IMR-90 (cell line): ENCODE results near the gene CD248. TPM values are rescaled to one million over a fixed set of nuclear protein-coding genes. Genes with fewer than 3 reads are reported as not detected.

ENCODE experiments used
- ATAC-seq: fragments of 200-7000 bp; cut with Tn5 transposase; 2 replicates; pipeline ENCODE4 v1.9.1; 2020; ENCODE audit warnings: low read depth, mild to moderate bottlenecking, moderate library complexity
- BruUV-seq: library from RNA; stranded (reverse); fragments of 400-500 nt; replicated peaks from 2 replicates; lab custom pipeline; 2021; lab: Mats Ljungman, UMichigan
- CTCF ChIA-PET: fragments of 300-600 bp; formaldehyde crosslinking; extraction: SDS; loops from one replicate; lab custom pipeline; 2021; ENCODE audit warnings: antibody characterized with exemption; lab: Yijun Ruan, JAX
- POLR2A ChIA-PET: fragments of 300-600 bp; sonication (Branson Sonifier 250); formaldehyde crosslinking; loops from one replicate; lab custom pipeline; 2022; ENCODE audit warnings: antibody characterized with exemption; ENCODE audit not compliant: unreplicated experiment; lab: Charles Lee
- DNase-seq: peaks from one replicate; pipeline ENCODE4 v3.0.0; 2013
- H2AFZ ChIP-seq: replicated peaks from 2 replicates; pipeline ENCODE3; 2013; ENCODE audit warnings: low read length, mild to moderate bottlenecking; ENCODE audit not compliant: poor library complexity
- H2AK5ac ChIP-seq: 2 replicates; pipeline ENCODE4 v1.6.1; 2013; ENCODE audit warnings: low read depth, low read length, inconsistent platforms
- H2AK9ac ChIP-seq: replicated peaks from 2 replicates; pipeline ENCODE3; 2013; ENCODE audit warnings: mild to moderate bottlenecking, low read depth, low read length, moderate library complexity; ENCODE audit not compliant: poor library complexity
- H2BK120ac ChIP-seq: 2 replicates; pipeline ENCODE4 v1.6.1; 2013; ENCODE audit warnings: low read depth, low read length, inconsistent platforms
- H2BK15ac ChIP-seq: 3 replicates; pipeline ENCODE4 v1.6.1; 2013; ENCODE audit warnings: low read depth, low read length, inconsistent platforms
- H2BK20ac ChIP-seq: 2 replicates; pipeline ENCODE4 v1.6.1; 2013; ENCODE audit warnings: low read depth, mild to moderate bottlenecking, inconsistent platforms, low read length, moderate library complexity
- H2BK5ac ChIP-seq: 2 replicates; pipeline ENCODE4 v1.6.1; 2013; ENCODE audit warnings: mild to moderate bottlenecking, low read depth, low read length, inconsistent platforms; ENCODE audit not compliant: poor library complexity, severe bottlenecking
- H3K14ac ChIP-seq: replicated peaks from 2 replicates; pipeline ENCODE4 v1.6.1; 2013; ENCODE audit warnings: low read depth, low read length, inconsistent platforms
- H3K18ac ChIP-seq: 2 replicates; pipeline ENCODE4 v1.6.1; 2013; ENCODE audit warnings: low read depth, low read length, control low read depth
- H3K23ac ChIP-seq: 2 replicates; pipeline ENCODE4 v1.6.1; 2013; ENCODE audit warnings: low read depth, low read length, inconsistent platforms
- H3K27ac ChIP-seq: 2 replicates; pipeline ENCODE4 v1.5.1; 2013; ENCODE audit warnings: mild to moderate bottlenecking, control low read depth, low read length; ENCODE audit not compliant: insufficient read depth
- H3K27me3 ChIP-seq: 2 replicates; pipeline ENCODE4 v1.6.1; 2013; ENCODE audit warnings: low read length; ENCODE audit not compliant: control insufficient read depth, insufficient read depth
- H3K36me3 ChIP-seq: 2 replicates; pipeline ENCODE4 v1.6.1; 2013; ENCODE audit warnings: low read length, mixed read lengths; ENCODE audit not compliant: control insufficient read depth, insufficient read depth
- H3K4ac ChIP-seq: 2 replicates; pipeline ENCODE4 v1.6.1; 2013; ENCODE audit warnings: low read depth, low read length, inconsistent platforms
- H3K4me1 ChIP-seq: 2 replicates; pipeline ENCODE4 v1.6.1; 2013; ENCODE audit warnings: low read length, mixed read lengths; ENCODE audit not compliant: control insufficient read depth, insufficient read depth
- H3K4me2 ChIP-seq: 2 replicates; pipeline ENCODE4 v1.6.1; 2013; ENCODE audit warnings: low read depth, mild to moderate bottlenecking, control low read depth, low read length, moderate library complexity
- H3K4me3 ChIP-seq: 2 replicates; pipeline ENCODE4 v1.5.1; 2013; ENCODE audit warnings: low read depth, mild to moderate bottlenecking, control low read depth, low read length, moderate library complexity; ENCODE audit not compliant: insufficient read depth
- H3K56ac ChIP-seq: 2 replicates; pipeline ENCODE4 v1.6.1; 2013; ENCODE audit warnings: low read length, inconsistent platforms; ENCODE audit not compliant: insufficient read depth; ENCODE audit errors: extremely low read depth
- H3K79me1 ChIP-seq, 2 experiments: 2 replicates each; pipeline ENCODE4 v1.6.1; 2013; ENCODE audit warnings: low read length in 2 of 2, inconsistent platforms in 1 of 2, low read depth in 1 of 2
- H3K9ac ChIP-seq: 2 replicates; pipeline ENCODE4 v1.6.1; 2013; ENCODE audit warnings: low read depth, low read length, control low read depth
- H3K9me1 ChIP-seq: 2 replicates; pipeline ENCODE4 v1.6.1; 2013; ENCODE audit warnings: low read length, inconsistent platforms; ENCODE audit not compliant: insufficient read depth
- H3K9me3 ChIP-seq: 2 replicates; pipeline ENCODE4 v1.6.1; 2013; ENCODE audit warnings: low read length; ENCODE audit not compliant: control insufficient read depth, insufficient read depth
- H4K20me1 ChIP-seq: 2 replicates; pipeline ENCODE4 v1.6.1; 2013; ENCODE audit warnings: low read length, inconsistent platforms; ENCODE audit not compliant: insufficient read depth
- H4K5ac ChIP-seq: 2 replicates; pipeline ENCODE4 v1.6.1; 2013; ENCODE audit warnings: mild to moderate bottlenecking, low read depth, low read length, control low read depth
- H4K8ac ChIP-seq, 2 experiments: 2 replicates each; pipeline ENCODE4 v1.6.1; 2013; ENCODE audit warnings: low read depth in 2 of 2, low read length in 2 of 2, control low read depth in 1 of 2, inconsistent platforms in 1 of 2
- H4K91ac ChIP-seq: 2 replicates; pipeline ENCODE4 v1.6.1; 2013; ENCODE audit warnings: low read depth, low read length, inconsistent platforms; ENCODE audit not compliant: insufficient read depth
- BHLHE40 ChIP-seq: fragments of 150-350 bp; IDR thresholded peaks from 2 replicates; pipeline ENCODE4 v1.6.1; 2016; ENCODE audit warnings: mild to moderate bottlenecking, low read depth, low read length
- MAFK ChIP-seq: IDR thresholded peaks from 2 replicates; pipeline ENCODE4 v1.6.1; 2012; ENCODE audit warnings: low read depth, low read length, improper control_type of control experiment
- MAZ ChIP-seq: IDR thresholded peaks from 2 replicates; pipeline ENCODE4 v1.6.1; 2012; ENCODE audit warnings: low read depth, mild to moderate bottlenecking, low read length, improper control_type of control experiment, moderate library complexity, borderline replicate concordance
- MXI1 ChIP-seq: IDR thresholded peaks from 2 replicates; pipeline ENCODE4 v1.6.1; 2012; ENCODE audit warnings: low read depth, mild to moderate bottlenecking, low read length, moderate library complexity, borderline replicate concordance
- RFX5 ChIP-seq: IDR thresholded peaks from 2 replicates; pipeline ENCODE4 v1.8.0; 2012; ENCODE audit warnings: low read depth, mild to moderate bottlenecking, low read length, moderate library complexity
- WGBS, 2 experiments: methylation state at CpG; one replicate each; pipeline versions ENCODE4 v1.1.5 to v1.1.7; 2013; ENCODE audit warnings: missing lambda C conversion rate in 2 of 2; ENCODE audit not compliant: insufficient read length in 1 of 2; ENCODE audit errors: extremely low coverage in 2 of 2; 5-methylcytosine and 5-hydroxymethylcytosine counted together
- dilution Hi-C: fragments of 300-500 bp; cut with HindIII; formaldehyde crosslinking; loops from one replicate; pipeline ENCODE4 v1.14.3; 2018; ENCODE audit warnings: low sequenced_read_pairs; ENCODE audit not compliant: unreplicated experiment
- in situ Hi-C: fragments of 300-500 bp; cut with MboI; formaldehyde crosslinking; loops from 3 replicates; pipeline ENCODE4 v1.14.3; 2019; ENCODE audit warnings: low sequenced_read_pairs, inconsistent platforms, mixed read lengths
- intact Hi-C: fragments of 100-400 bp; cut with micrococcal nuclease; formaldehyde crosslinking; loops from 2 replicates; pipeline ENCODE4 v1.10.0; 2022
- polyA plus RNA-seq, 3 experiments: library from polyadenylated mRNA; depleted of rRNA; stranded (reverse); fragments of >200 nt; gene quantifications; 2 replicates each; pipeline ENCODE4 v1.2.3, GENCODE V29; 2012; ENCODE audit warnings: low replicate concordance in 1 of 3
- total RNA-seq: library from RNA; depleted of rRNA; stranded (reverse); fragments of >200 nt; gene quantifications from 2 replicates; pipeline ENCODE4 v1.2.3, GENCODE V29; 2012
- TF ChIP-seq, protein P1 (sequence below): fragments of 150-350 bp; IDR thresholded peaks from 2 replicates; pipeline ENCODE4 v1.6.1; 2016; ENCODE audit warnings: low read depth, mild to moderate bottlenecking, low read length, moderate library complexity, borderline replicate concordance
- TF ChIP-seq, protein P2 (sequence below): conservative IDR thresholded peaks from 2 replicates; pipeline ENCODE4 v1.5.1; 2012; ENCODE audit warnings: mild to moderate bottlenecking, low read depth, low read length, improper control_type of control experiment

The CD248 gene
- total and polyA plus RNA-seq, 2 of the 4 experiments (the other 2 are of a cell fraction) = 19.5 to 223 TPM

DNA sequence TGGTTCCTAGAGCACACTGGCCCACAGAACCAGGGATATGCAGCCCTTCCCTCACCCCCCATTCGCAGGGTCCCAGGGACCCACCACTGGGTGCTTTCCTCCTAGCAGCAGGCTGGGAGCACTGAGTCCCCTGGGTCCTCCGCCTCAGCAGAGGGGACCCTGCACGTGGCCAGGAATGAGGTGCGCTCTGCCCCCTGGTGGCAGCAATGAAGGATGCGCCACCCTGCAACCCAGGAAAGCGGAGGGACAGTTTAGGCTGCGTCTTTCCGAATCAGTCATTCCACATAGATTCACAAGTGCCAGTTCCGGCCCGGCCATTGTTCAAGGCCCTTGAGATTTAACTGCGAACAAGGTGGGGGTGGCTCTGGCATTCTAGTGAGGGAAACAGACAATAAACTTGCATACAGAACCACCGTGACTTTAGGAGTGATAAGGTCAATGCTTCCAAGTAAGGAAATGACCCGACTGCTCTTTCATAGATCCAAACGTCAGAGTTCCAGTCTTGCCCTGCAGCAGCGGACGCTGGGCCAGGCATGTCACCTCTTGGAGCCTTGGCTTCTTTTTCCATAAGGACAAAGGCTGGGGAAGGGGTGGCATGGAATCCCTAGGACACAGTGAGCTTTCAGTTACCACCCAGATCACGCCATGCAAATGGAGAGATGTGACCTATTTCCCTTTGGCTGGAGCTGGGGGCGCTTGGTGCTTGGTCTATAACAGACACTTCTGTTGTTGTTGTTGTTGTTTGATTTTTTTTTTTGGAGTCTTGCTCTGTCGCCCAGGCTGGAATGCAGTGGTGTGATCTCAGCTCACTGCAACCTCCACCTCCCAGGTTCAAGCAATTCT, 11.7 kb upstream of the CD248 start (continued):
- peak; percentile 84 for TF ChIP-seq BHLHE40
- no peak for TF ChIP-seq MAFK
- TF ChIP-seq MAZ = peak; percentile 19; the same call in 1 of the 2 replicates

GRCh38 chr11:66328031-66328301, 11.1 kb upstream of the CD248 start:
- intact Hi-C loops (loop anchor here (1.0 kb wide), 3 partner anchors 16 to 106 kb away; partner anchors contain the start of gene YIF1A), in situ Hi-C loops (no loop called here), dilution Hi-C loops (no loop called here)
- H2BK5ac ChIP-seq = peak overlapping the region; percentile 100
- H3K79me1 ChIP-seq = peaks cover 0 to 42% of the 10 kb centered on the region in 2 experiments; a peak in 3 of 4 replicates
- H3K9me3 ChIP-seq = no peaks in the 10 kb centered on the region
- H3K4me2 ChIP-seq = no peak overlapping the region
- peak overlapping the region; percentile 81 to 100 for H4K8ac ChIP-seq
- H3K4me3 ChIP-seq = no peak overlapping the region
- H3K27me3 ChIP-seq = no peaks in the 10 kb centered on the region
- H2BK120ac ChIP-seq = peak overlapping the region; percentile 100
- BruUV-seq = no TSS peak
- H2BK20ac ChIP-seq = peak overlapping the region; percentile 100
- H2AFZ ChIP-seq = peak overlapping the region; percentile 94
- peak overlapping the region; percentile 100 for H3K4ac ChIP-seq
- peak; percentile 2 for ATAC-seq
- POLR2A ChIA-PET = no interaction called here
- H2AK9ac ChIP-seq = peak overlapping the region; percentile 100
- H3K14ac ChIP-seq = peak overlapping the region; percentile 100
- H3K27ac ChIP-seq = peak overlapping the region; percentile 95
- H2BK15ac ChIP-seq = peak overlapping the region; percentile 100
- H3K9me1 ChIP-seq = peaks cover 29% of the 10 kb centered on the region
- CTCF ChIA-PET = no interaction called here
- 20% methylated on average over 1 of the region's 3 CpGs; no CpG with 5 or more reads in 1 of the 2 experiments for WGBS, 2 experiments
- peak overlapping the region; percentile 95; the same call in 1 of the 2 replicates for H3K18ac ChIP-seq
- no peak overlapping the region; the same call in 1 of the 2 replicates for H3K9ac ChIP-seq
- peaks cover 43% of the 10 kb centered on the region for H3K4me1 ChIP-seq
- H4K91ac ChIP-seq = peak overlapping the region; percentile 100
- peak overlapping the region; percentile 100 for H2AK5ac ChIP-seq
- H3K56ac ChIP-seq = peak overlapping the region; percentile 90; the same call in 1 of the 2 replicates
- H4K20me1 ChIP-seq = no peaks in the 10 kb centered on the region
- H3K23ac ChIP-seq = 0 out of 2 replicates have a peak overlapping the region, but pooled peaks have one; percentile 47
- TF ChIP-seq MXI1 = no peak
- TF ChIP-seq, protein P1, sequence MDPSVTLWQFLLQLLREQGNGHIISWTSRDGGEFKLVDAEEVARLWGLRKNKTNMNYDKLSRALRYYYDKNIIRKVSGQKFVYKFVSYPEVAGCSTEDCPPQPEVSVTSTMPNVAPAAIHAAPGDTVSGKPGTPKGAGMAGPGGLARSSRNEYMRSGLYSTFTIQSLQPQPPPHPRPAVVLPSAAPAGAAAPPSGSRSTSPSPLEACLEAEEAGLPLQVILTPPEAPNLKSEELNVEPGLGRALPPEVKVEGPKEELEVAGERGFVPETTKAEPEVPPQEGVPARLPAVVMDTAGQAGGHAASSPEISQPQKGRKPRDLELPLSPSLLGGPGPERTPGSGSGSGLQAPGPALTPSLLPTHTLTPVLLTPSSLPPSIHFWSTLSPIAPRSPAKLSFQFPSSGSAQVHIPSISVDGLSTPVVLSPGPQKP = no peak
- no peak for TF ChIP-seq RFX5
- TF ChIP-seq, protein P2, sequence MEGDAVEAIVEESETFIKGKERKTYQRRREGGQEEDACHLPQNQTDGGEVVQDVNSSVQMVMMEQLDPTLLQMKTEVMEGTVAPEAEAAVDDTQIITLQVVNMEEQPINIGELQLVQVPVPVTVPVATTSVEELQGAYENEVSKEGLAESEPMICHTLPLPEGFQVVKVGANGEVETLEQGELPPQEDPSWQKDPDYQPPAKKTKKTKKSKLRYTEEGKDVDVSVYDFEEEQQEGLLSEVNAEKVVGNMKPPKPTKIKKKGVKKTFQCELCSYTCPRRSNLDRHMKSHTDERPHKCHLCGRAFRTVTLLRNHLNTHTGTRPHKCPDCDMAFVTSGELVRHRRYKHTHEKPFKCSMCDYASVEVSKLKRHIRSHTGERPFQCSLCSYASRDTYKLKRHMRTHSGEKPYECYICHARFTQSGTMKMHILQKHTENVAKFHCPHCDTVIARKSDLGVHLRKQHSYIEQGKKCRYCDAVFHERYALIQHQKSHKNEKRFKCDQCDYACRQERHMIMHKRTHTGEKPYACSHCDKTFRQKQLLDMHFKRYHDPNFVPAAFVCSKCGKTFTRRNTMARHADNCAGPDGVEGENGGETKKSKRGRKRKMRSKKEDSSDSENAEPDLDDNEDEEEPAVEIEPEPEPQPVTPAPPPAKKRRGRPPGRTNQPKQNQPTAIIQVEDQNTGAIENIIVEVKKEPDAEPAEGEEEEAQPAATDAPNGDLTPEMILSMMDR = no peak
- peak overlapping the region; percentile 96 for H4K5ac ChIP-seq
- no peak for DNase-seq
- peaks cover 8% of the 10 kb centered on the region for H3K36me3 ChIP-seq
